ELR (cell line): ENCODE results near the gene BMX.

Source experiments
- DNase-seq: peaks from one replicate; pipeline ENCODE4 v3.0.0-alpha.2; 2015; ENCODE audit warnings: low read depth

Gene BMX

DNA sequence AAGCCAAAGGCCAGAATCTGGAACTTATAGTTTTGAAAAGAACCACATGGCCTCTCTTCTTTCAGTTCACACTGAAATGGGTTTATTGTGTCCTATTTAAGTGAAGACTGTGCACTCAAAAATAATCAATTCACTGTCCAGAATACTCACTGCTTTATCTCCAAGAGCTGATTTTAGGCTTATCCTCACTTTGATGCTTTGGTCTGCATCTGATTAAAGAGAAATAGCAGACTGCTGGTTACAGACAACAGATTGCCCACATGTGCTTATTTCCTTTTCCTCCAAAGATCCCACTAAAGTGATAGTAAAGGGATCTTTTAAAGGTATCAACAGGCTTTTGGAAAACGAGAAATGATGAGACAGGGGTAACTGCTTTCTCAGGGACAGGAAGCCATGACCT is 69.5 kb downstream of the BMX start:
- DNase-seq = no peak

DNA sequence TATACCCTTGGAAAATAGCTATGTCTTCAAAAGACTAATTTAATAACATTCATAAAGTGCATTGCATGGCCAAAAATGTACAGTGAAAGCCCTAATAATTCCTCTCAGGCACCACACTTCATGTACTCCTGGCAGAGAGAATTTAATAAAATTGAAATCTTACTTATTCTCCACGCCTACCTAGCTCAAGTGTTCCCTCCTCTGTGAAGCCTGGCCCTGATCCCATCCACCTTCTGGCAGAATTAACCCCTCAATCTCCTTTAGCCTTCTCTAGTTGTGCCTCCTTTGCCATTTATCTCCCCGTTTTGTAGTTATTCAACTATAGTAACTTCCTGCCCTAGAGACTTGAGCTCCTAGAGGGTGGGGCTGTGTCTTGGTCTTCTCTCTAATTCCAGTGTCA is 73.4 kb downstream of the BMX start:
- no peak for DNase-seq

DNA sequence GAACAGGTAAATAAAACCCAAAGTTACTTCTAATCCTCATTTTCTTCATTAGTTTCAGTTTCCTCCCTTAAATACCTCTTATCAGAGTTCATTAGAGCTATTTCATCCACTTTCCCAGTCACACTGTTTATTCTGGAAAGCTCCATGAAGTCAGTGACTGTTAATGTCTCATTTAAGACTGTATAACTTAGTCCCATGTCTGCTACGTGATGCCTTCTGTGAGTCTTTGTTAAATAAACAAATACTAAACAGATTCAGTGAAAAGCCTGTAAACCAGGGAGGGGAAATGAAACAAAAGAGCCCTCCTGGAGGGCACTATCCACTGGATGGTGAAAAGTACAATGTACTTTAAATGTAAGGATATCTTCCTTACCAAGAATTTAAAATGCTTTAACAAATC is 75.4 kb downstream of the BMX start:
- DNase-seq = no peak

DNA sequence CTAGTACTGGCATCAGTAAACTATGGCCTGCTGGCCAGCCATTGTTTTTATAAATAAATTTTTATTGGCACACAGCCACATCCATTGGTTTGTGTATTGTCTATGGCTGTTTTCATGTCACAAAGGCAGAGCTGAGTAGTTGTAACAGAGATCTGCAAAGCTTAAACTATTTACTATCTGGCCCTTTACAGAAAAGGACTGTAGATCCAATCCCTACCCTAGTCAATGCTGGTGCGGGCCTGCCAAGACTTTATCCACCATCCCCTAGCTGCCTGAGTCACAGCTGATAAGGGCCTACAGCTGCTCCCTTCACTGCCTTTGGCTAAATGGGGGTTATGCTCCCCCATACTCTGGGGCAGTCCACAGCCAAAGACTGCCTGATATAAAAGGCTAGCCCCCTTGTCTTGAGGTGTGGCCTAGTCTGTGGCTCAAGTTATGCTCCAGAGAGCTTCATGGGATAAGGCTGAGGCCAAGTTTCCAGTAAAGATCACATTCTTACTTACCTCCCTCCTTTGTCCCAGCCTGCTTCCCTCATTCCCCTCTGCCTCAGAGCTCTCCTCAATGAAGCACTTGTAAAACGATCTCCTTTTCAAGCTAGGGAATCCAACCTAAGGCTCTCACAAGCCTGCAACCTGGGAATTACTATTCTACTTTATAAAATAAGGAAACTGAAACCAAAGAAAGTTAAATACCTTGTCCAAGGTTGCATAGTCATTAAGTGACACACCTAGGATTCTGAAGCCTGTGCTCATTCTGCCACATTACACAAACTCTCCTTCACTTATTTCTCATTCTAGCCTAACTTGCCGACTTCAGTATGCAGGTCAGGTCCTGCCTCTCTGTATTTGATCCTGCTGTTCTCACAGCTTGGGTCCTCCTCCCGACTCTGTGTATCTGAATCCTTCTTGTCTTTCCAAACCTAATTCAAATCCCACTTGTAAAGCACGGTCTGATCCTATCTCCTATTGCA is 79.5 kb downstream of the BMX start:
- DNase-seq = no peak

DNA sequence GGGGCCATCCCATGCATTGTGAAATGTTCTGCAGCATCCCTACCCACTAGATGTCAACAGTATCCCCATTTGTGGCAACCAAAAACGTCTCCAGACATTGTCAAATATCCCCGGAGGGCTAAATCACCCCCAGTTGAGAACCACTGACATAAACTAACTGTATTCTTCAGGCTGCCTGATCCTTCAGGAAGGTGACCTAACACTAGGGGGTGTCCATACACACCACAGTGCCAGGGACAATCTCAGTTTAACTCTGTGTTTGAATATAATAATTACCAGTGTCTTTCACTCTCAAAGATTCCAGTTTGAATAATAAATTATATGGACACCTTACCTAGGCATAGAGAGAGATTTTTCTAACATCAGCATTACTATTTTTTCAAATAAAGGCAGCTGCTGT is 93.8 kb downstream of the BMX start:
- DNase-seq = peak; percentile 6

DNA sequence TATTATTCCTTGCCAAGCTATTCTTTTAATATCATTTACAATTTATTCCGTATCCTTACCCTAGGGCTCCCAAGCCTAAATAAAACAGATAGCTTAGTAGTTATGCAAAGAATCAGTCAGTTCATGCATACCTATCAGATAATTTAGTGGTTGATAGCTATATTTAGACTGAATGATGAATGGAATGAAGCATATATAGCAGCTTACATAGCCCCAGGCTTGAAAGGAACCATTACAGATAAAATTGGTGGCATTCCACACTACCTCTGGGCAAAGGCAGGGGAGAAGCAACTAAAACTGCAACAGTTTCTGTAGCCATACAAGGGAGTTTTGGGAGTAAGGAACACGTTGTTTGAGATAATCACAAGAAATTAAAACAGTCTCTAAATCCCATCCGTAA is 97.4 kb downstream of the BMX start:
- no peak for DNase-seq

DNA sequence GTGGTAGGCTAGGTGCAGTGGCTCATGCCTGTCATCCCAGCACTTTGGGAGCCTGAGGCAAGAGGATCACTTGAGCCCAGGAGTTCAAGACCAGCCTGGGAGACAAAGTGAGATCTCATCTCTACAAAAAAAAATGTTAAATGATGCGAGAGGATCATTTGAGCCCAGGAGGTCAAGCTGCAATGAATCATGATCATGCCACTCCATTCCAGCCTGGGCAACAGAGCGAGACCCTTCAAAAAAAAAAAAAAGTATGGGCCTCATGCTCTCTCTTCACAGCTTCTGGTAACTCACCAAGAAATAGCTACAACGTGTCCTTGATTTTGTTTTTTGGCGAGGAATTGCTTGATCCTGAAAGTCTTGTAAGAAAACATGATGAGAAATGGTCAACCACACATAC is 98.9 kb downstream of the BMX start:
- DNase-seq = no peak

DNA sequence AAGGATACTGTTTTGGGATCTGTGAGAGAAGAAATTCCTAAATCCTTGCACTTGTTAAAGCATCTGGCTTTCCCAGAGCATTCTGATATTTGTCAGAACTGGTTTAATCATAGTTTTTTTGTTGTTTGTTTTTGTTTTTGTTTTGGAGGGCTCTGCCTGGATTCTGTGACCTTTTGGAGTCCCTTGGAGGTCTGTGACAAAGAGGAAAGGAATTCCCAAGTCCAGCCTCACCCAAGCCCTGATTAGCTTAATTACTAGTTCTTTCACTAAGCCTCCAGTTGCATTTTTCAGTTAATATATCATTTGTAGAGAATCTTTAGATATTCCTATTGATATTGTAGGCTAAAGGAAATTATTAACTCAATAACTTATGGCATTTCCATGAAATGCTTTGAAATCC is 99.4 kb downstream of the BMX start:
- DNase-seq = no peak

DNA sequence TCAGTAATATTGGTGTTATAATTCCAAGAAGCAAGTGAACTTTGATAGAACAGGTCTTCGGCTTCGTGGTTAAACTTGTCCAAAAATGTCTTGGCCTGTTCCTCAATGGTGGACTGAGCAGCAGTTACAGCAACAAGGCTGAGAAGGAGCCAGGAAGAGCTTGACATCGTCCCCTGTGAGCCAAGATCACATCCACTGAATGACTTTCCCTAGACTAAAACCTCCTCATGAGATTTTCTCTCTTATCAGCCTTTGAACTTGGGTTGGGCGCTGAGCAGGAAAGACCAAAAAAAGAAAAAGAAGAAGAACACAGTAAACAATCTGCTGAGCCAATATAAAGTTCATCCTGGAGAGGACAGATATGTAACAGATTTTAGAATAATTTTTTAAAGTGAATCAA is 100.1 kb downstream of the BMX start, which contains the start of gene ACE2:
Gene ACE2, minus strand, starts transcription at position 216 of the 400 bp plus-strand sequence. Its CDS starts 49 bp downstream, at position 167.
- no peak for DNase-seq

DNA sequence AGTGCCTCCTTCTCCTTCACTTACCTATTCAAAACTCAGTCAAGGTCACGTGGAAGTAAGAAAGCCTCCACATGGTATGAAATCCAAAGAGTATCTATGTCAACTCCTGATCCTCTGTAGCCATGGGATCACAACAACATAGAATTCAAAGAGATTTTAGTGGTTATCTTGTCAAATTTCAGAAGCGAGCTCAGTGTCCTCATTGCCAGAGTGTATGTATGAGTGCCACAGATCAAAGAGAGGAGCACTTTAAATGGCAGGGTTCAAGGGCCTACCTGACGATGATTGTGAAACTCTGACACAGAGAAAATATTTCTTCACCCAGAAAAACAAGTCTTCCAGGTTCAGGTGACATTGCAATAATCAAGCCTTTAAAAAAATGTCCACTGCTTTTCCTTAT is 101.3 kb downstream of the BMX start:
- DNase-seq = no peak

DNA sequence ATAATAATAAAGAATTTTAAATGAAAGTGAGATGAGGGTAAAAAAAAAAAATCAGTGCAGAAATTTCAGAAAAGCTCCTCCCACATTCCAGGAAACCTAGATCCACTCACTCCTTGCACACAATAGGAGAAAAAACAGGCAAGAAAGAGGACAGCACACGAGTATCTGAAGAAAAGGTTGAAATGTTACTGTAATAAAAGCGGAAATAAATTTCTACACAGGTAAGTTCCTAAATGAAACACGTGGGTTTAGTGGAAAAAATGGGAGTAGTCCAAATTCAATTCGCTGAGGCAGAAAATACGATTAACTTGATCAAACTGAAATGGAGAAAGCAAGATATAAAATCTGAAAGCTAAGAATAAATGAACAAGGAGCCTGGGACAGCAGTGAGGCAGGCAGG is 102.2 kb downstream of the BMX start:
- no peak for DNase-seq

DNA sequence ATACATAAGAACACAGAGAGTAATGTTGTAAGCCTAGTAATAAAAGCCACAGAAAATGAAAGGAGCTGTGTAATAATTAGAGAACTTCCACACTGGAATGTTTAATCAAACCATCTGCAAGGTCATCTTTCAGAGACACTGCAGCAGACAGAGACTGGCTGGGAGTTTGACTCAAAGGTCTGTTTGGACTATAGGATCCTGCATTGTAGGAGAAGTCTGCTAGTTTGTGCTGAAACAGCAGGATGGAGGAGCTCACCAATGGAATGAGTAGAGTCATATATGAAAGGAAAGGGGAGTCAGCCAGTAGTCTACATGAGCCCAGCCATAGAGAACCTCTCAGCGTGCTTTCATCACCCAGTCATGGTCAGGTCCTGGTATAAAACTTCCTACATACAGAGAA is 104.6 kb downstream of the BMX start:
- DNase-seq = no peak
